Stimulated activated CD4-positive, alpha-beta T cell treated with anti-CD3 and anti-CD28 coated beads, TNF-alpha, amount 100 ng/mL, for 24 hours (primary cell): Measurements from ENCODE around the gene PDCD4.
A peak's percentile ranks its signal among the peaks of the same experiment; 100 is the strongest.
"Not testable (repeated sequence)": the region's sequence is repeated elsewhere in the genome, so short reads cannot be mapped to it uniquely, and the experiment has no call there.

Experiments
- DNase-seq, 3 experiments: peaks; one replicate each; pipeline ENCODE4 v3.0.0-alpha.2; 2020; ENCODE audit warnings: low read depth in 3 of 3

The PDCD4 gene

GRCh38 chr10:110861476-110861875 lies 10.3 kb upstream of the PDCD4 start:
- DNase-seq, result no peak

- no peak for DNase-seq
Measured at GRCh38 chr10:110861930-110862649, 9.6 kb upstream of the PDCD4 start.

GRCh38 chr10:110862961-110863360 lies 8.8 kb upstream of the PDCD4 start:
- no peak for DNase-seq

- DNase-seq, result no peak
Measured at GRCh38 chr10:110863361-110863760, 8.4 kb upstream of the PDCD4 start.

- no peak for DNase-seq
Measured at GRCh38 chr10:110863956-110864355, 7.8 kb upstream of the PDCD4 start.

- no peak for DNase-seq
Measured at GRCh38 chr10:110864662-110865140, 7.0 kb upstream of the PDCD4 start.

GRCh38 chr10:110865186-110865808 lies 6.4 kb upstream of the PDCD4 start:
- no peak for DNase-seq

- DNase-seq, result no peak
Measured at GRCh38 chr10:110865809-110866482, 5.8 kb upstream of the PDCD4 start.

GRCh38 chr10:110867011-110867806 lies 4.5 kb upstream of the PDCD4 start:
- not testable (repeated sequence) for DNase-seq

- DNase-seq, result no peak
Measured at GRCh38 chr10:110867807-110868465, 3.8 kb upstream of the PDCD4 start.

GRCh38 chr10:110868981-110869380 lies 2.7 kb upstream of the PDCD4 start:
- no peak for DNase-seq

GRCh38 chr10:110870823-110871297 lies 868 bp upstream of the PDCD4 start:
- DNase-seq, result no peak

- DNase-seq, result peak; percentile 54 to 71 (median 67)
Measured at GRCh38 chr10:110872145-110872983, 636 bp downstream of the PDCD4 start.

GRCh38 chr10:110872984-110873923 lies 1.5 kb downstream of the PDCD4 start:
- no peak for DNase-seq

GRCh38 chr10:110873951-110874350 lies 2.2 kb downstream of the PDCD4 start:
- DNase-seq, result no peak

- no peak for DNase-seq
Measured at GRCh38 chr10:110876000-110876399, 4.3 kb downstream of the PDCD4 start.

GRCh38 chr10:110876788-110877187 lies 5.1 kb downstream of the PDCD4 start:
- no peak for DNase-seq

- DNase-seq, result no peak
Measured at GRCh38 chr10:110880012-110880411, 8.3 kb downstream of the PDCD4 start.

- no peak for DNase-seq
Measured at GRCh38 chr10:110881247-110881646, 9.5 kb downstream of the PDCD4 start.
